GM19240 (cell line): ENCODE measurements around the gene BOD1L2.

Experiments
- DNase-seq: peaks from one replicate; pipeline ENCODE4 v3.0.0; 2011; ENCODE audit warnings: low spot score; ENCODE audit not compliant: insufficient read length

The BOD1L2 gene

DNA sequence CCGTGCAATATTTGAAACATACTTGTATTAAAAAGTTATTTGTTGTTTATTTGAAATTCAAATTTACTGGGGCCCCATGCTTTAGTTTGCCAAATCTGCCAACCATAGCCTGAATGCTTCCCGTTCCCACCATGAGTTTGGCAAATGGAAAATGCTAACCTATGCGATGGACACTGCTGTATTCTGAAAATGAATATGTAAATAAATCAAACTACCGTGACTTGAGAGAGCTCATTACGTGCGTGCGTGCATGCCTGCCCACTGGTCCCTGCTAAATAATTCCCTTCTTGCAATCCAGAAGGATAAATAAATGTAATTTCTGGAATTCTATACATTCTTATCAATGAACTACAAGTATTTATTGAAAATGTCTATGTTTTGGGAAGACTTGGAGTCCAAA, 3.2 kb downstream of the BOD1L2 start:
- DNase-seq: no peak

DNA sequence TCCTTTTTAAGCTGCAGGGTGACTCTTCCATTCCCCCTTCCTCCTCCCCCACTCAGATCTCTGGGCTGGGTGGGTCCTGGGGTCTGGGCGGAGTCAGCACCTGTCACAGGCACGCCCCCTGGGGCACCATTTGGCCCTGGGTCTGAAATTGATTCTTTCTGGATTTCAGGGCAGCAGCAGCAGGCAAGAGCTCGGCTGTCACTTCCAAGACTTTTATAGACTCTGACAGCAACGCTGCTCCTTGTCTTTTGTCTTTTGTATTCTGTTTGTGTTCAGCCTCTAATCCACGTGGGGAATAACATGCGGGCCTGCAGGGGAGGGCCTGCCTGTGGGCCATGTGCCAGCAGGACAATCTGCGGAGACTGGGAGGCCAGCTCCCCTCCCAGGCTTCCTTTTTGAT, 3.9 kb downstream of the BOD1L2 start:
- DNase-seq: no peak

DNA sequence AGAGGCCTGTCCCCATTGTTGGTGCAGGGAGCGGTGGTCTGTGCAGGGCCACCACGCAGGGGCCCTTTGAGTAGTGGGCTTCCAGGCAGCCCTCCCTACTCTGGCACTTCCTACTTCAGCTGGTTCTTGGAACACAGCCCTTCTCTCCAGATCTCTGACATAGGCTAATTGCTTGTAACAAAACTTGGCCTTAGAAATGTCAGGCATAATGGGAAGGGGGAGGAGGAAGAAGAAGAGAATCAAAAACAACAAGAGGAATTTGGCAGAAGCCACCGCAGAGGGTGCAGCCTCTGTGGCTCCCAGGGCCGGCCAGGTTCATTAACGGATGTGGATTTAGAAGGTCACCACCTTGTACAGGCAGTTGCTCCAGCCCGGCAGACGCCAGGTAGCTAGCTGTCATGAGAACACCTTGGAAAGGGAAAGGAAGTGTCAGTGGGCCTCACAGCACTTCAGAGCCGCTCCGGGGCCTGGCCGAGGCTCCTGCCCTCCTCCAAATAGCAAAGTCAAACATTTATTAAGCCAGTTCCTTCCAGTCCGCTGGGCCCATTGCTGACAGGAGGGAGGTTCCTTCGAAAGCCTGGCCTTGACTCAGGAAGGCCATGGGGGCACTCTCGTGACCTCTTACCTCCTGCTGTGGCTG, 7.4 kb downstream of the BOD1L2 start:
- DNase-seq: no peak

DNA sequence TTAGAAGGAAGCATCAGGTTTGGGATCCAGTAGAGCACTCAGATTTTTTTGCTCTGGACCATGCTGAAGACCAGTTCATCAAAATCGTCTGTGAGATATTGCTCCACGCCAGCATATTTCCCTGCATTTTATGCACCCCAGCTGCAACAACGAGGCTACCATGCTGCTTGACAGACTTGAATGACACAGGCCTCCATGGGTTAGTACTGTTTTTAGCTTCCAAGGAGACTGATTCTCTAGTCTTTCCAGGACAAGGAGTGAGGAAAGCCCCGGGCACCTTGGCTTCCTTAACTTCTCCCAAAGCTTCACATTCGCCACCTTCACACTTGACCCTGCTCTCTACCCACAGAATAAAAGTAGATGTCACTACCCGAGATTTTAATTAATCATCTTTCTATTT, 17.5 kb downstream of the BOD1L2 start:
- no peak for DNase-seq

DNA sequence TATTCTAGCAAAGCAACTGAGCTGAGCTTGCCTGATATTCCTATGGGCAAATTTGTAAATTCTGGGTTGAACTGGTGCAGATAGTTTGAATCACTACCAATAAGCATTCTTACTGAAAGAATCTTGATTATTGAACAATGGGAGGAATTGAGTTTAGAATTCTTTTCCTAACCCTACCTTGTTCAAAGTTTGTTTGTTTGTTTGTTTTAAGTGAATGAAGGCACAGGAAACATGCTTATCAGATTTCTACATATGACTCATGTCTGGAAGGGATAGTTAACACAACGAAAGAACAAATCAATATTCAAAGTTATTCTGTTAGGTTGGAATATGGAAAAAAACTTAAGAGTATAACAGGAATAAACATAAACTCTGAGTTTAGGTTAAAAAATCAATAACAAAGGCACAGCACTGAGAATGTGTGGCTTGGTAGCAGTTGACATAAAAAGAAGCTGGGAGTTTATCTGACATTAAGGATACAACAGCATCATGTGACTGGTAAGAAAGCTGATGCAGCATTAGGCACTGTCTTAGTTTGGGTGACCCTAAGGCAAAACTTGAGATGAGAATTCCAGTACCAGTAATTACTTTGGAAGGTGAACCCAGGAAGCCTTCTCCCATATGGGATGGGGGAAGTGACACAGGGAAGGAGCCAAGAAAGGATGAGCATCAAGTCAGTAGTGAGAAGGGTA, 20.9 kb downstream of the BOD1L2 start:
- DNase-seq: no peak

DNA sequence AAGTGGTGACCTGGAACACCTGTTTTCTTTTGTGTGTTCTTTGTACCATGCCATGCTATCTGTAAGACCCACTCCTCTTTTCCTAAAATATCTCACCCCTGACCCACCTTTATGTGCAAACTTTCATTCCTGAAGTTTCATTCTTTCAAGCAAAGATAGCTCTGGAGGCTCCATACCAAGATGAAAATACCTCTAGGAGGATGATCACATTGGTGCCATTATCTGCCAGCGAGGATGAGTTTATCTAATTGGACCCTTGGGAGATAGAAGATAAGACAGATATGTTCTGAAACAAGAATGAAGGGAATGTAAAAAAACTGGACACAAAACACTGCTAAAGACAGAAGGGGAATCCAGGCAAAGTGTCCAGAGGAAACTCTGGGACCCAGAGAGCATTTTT, 24.1 kb downstream of the BOD1L2 start:
- no peak for DNase-seq

DNA sequence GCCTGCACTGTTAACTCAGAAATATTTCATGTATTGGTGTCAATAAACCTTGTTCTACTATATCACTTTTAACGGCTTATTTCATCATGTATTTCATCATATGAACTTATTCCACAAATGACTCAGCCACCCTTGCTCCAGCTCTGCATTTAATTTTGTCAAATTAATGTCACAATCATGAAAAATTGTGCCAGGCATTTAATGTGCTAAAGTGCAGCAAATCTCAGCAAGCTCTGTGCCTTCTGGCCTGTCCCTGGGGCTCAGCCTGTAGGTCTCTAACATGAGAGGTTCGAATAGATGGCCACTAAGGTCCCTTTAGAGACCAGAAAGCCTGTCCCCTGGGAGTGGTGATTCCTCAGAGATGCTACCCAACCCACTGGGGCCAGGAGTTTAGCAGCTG, 28.6 kb downstream of the BOD1L2 start:
- no peak for DNase-seq

DNA sequence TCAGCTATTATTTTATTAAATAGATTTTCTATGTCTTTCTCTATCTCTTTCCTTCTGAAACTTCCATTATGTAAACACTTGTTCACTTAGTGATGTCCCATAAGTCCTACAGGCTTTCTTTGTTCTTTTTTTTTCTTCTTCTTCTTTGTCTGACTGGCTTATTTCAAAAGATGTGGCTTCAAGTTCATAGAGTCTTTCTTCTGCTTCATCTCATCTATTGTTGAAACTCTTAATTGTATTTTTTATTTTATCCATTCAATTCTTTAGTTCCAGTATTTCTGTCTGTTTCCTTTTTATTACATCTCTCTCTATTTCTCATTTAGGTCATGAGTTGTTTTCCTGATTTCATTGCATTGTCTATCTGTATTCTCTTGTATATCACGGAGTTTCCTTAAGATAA, 38.5 kb downstream of the BOD1L2 start:
- DNase-seq: no peak

DNA sequence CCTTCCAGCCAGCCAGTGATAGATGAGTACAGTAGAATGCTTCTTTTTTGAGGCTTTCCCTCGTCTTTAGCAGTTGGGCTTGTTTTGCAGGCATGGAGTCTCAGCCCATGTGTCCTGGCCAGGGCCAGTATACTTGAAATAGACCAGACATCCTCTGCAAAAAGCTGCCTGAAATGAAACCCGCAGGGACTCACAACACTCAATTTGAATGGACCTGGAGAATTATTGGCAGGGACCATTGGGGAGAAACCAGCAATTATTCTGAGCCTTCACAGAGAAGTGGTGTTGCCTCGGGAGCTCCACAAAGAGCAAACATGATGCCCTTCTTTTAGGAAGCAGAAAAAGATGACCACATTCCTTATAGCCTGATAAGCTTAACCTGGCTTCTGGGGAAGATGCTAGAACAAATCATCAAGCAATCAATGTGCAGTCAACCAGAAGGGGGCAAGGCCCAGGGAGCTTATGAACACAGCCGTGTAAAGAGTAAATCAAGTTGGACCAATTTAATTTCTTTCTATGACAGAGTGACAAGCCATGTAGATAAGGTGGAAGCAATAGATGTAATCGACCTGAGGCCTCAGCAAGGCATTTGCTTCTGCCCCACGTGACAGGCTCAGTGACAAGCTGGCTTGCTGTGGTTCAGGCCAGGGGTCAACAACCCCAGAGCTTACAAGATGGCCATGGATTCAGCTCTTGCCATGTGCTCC, 42.1 kb downstream of the BOD1L2 start:
- DNase-seq: no peak

DNA sequence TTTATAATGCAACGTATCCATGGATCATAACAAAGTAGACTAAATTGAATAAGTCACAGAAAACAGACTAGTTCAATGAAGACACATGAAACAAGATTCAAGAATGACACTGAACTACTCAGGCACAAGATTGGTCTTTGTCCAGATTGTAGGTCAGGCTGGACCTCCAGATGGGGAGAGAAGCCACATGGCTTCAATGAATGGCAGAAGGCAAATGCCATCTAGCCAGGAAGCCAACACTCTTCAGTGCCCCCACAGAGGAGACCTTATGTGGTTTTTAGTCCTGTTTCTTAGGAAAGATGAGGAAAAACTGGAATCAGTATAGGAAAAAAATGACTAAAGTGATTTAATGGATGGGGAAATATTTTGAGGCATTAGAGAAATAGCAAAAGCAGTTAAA, 43.1 kb downstream of the BOD1L2 start:
- DNase-seq: no peak

DNA sequence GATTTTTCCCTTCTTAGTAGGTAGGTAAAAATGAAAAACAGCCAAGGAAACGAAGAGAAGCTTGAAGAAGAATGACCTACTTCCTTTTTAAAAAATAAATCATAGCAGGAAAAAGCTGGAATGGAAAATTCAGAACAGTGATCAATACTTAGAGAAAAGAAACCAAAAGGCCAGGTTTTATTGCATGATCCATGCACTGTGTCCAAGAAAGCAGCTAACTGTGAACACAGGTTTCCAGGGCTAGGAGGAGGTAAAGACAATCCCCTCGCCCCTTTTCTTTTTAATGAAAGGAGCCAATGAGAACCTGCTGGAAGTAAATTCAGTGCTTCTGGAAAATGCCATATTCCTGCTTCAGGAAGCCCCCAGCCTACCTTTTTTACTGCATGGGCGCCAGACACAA, 47.2 kb downstream of the BOD1L2 start:
- no peak for DNase-seq

DNA sequence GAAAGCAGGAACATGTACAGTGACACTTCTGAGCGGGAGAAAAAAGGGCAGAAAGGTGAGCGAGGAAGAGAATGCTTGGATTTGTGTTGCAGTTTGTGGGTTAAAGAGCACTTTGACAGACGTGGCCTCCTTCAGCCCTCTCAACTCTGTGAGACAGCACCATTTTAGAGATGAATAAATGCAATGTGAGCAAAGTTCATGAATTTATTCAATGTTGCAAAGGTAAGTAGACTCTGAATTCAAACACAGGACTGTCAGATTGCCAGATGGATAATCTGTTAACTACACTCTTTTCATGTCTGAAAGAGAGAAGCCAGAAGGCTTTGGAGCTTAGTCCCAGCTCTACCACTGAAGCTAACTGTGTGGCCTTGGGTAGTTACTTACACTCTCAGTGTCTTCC, 47.7 kb downstream of the BOD1L2 start:
- no peak for DNase-seq

DNA sequence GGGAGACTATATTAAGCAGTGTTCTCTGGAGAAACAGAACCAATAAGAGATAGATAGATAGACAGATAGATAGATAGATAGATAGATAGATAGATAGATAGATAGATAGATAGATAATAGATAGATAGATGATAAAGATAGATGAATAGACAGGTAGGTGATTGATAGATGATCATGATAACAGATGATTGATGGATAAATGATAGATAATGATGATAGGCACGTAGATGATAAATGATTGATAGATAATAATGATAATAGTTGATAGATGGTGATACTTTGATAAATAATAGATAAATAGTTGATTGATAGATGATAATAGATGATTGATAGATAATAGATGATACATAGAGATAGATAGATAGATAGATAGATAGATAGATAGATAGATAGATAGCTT, 48.5 kb downstream of the BOD1L2 start:
- DNase-seq: no peak

DNA sequence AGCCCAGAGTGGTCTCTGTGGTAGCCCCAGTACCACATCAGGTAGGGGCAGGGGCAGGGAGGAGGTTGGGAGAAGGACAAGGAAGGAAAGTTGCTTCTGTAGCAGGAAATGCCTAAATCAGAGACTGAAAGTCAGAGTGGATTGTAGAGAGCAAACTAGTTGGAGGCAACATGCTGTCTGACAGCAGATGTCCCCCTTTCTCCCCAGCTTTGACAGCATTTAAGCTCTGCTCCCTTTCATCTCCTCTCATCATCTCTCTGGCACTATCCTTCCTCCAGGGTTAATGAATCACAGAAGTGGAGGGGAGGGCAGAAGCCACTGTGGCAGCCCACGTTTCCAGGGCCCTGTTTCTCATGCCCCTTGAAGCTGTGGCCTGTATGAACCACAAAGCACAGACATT, 50.4 kb downstream of the BOD1L2 start:
- DNase-seq: no peak

DNA sequence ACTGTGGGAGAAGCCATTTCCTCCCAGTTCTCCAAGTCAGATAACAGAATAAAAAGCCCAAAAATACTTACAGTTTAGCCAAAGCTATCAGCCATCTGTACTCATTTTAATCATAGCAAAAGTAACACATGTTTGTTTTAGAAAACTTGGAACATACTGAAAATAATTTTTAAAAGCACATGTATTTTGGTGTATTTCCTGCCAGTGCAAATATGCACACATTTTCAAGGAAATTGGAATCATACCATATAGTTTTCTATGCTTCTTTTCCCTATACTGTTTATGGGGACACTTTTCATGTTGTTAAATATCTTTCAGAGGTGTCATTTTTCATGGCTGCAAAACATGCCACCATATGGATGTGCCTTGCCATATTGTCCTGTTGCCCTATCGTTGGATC, 51.2 kb downstream of the BOD1L2 start:
- DNase-seq: no peak
